K562 (cell line): ENCODE measurements around the gene CTPS1.

ENCODE experiments used
- CEBPB ChIP-seq: fragments of 450-650 bp; IDR thresholded peaks from 2 replicates; pipeline ENCODE4 v1.6.1; 2016; ENCODE audit warnings: missing genetic modification characterization, missing compliant biosample characterization
- CHD2 ChIP-seq: IDR thresholded peaks from 2 replicates; pipeline ENCODE4 v1.6.1; 2011; ENCODE audit warnings: low read depth, low read length
- CTCF ChIP-seq, 3 experiments: IDR thresholded peaks in 2 of 3; conservative IDR thresholded peaks in 1 of 3; 2 replicates each; pipeline ENCODE4 v1.5.1; 2011 to 2012; ENCODE audit warnings: low read length in 3 of 3, mild to moderate bottlenecking in 3 of 3, control low read depth in 2 of 3, improper control_type of control experiment in 1 of 3, inconsistent platforms in 1 of 3, low read depth in 1 of 3, mixed read lengths in 1 of 3, moderate library complexity in 1 of 3; ENCODE audit not compliant: insufficient read depth in 2 of 3
- ELK3 ChIP-seq: fragments of 450-650 bp; formaldehyde crosslinking; IDR thresholded peaks from 2 replicates; pipeline ENCODE4 v1.4.0; 2020; ENCODE audit warnings: mild to moderate bottlenecking
- FOSL1 ChIP-seq: fragments of 200-800 bp; sonication (Bioruptor generic); conservative IDR thresholded peaks from 2 replicates; pipeline ENCODE4 v1.6.1; 2016; ENCODE audit warnings: missing genetic modification characterization, missing compliant biosample characterization
- KDM1A ChIP-seq, 2 experiments: fragments of 450-650 bp; IDR thresholded peaks; 2 replicates each; pipeline ENCODE4 v1.6.1; 2016; ENCODE audit warnings: mild to moderate bottlenecking in 2 of 2
- MYC ChIP-seq, 2 experiments: fragments of 250-450 bp in 1 of 2; sonication (Bioruptor Pico) in 1 of 2; IDR thresholded peaks; 2 replicates each; pipeline versions ENCODE4 v1.5.1 to v1.6.1; 2012 to 2021; ENCODE audit warnings: low read depth in 2 of 2, borderline replicate concordance in 1 of 2, improper control_type of control experiment in 1 of 2, low read length in 1 of 2, mild to moderate bottlenecking in 1 of 2, moderate library complexity in 1 of 2
- RBM25 ChIP-seq: fragments of 200-400 bp; formaldehyde crosslinking; IDR thresholded peaks from 2 replicates; pipeline ENCODE4 v1.6.1; 2018; ENCODE audit warnings: low read length, low read depth, moderate library complexity; ENCODE audit not compliant: severe bottlenecking
- TAF1 ChIP-seq: IDR thresholded peaks from 2 replicates; pipeline ENCODE4 v1.6.1; 2011; ENCODE audit warnings: mild to moderate bottlenecking, low read length, moderate library complexity; ENCODE audit not compliant: insufficient read depth, control insufficient read depth, severe bottlenecking; ENCODE audit errors: extremely low read depth
- TCF7L2 ChIP-seq: fragments of 150-350 bp; IDR thresholded peaks from 2 replicates; pipeline ENCODE4 v1.6.1; 2016; ENCODE audit warnings: low read depth, mild to moderate bottlenecking, low read length, moderate library complexity
- ZFX ChIP-seq: sonication (generic); formaldehyde crosslinking; IDR thresholded peaks from 2 replicates; pipeline ENCODE4 v1.8.0; 2022; ENCODE audit warnings: mild to moderate bottlenecking, missing genetic modification reagents, moderate library complexity
- TF ChIP-seq, protein P1 (sequence below), 2 experiments: IDR thresholded peaks in 1 of 2; conservative IDR thresholded peaks in 1 of 2; 2 replicates each; pipeline ENCODE4 v1.6.1; 2016; ENCODE audit warnings: low read depth in 2 of 2, mild to moderate bottlenecking in 1 of 2, missing compliant biosample characterization in 1 of 2, missing genetic modification characterization in 1 of 2, moderate library complexity in 1 of 2
- TF ChIP-seq, protein P2 (sequence below): fragments of 450-650 bp; IDR thresholded peaks from 2 replicates; pipeline ENCODE4 v1.6.1; 2017; ENCODE audit warnings: mild to moderate bottlenecking, moderate library complexity

- TF ChIP-seq TCF7L2, result no peak
- no peak for TF ChIP-seq FOSL1 (tag)
- no peak for TF ChIP-seq KDM1A (IDR thresholded peaks at IDR 0.05)
- no peak for TF ChIP-seq CTCF (IDR thresholded peaks at IDR 0.05 in 2 of 3, conservative IDR thresholded peaks at IDR 0.05 in 1 of 3; ENCODE audit: insufficient read depth in 2 of 3, low read depth in 1 of 3, low read length in 3 of 3)
- TF ChIP-seq MYC (IDR thresholded peaks at IDR 0.05; ENCODE audit: low read depth, low read length), result no peak
- no peak for TF ChIP-seq MYC (CRISPR knock-in tag; IDR thresholded peaks at IDR 0.05; ENCODE audit: borderline replicate concordance, low read depth)
- no peak for TF ChIP-seq CHD2
- no peak for TF ChIP-seq RBM25
- TF ChIP-seq, protein P1, sequence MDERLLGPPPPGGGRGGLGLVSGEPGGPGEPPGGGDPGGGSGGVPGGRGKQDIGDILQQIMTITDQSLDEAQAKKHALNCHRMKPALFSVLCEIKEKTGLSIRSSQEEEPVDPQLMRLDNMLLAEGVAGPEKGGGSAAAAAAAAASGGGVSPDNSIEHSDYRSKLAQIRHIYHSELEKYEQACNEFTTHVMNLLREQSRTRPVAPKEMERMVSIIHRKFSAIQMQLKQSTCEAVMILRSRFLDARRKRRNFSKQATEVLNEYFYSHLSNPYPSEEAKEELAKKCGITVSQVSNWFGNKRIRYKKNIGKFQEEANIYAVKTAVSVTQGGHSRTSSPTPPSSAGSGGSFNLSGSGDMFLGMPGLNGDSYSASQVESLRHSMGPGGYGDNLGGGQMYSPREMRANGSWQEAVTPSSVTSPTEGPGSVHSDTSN (CRISPR knock-in tag; IDR thresholded peaks at IDR 0.05; ENCODE audit: low read depth), result no peak
- TF ChIP-seq, protein P1 (tag; conservative IDR thresholded peaks at IDR 0.05; ENCODE audit: low read depth), result no peak
- no peak for TF ChIP-seq TAF1
- TF ChIP-seq CEBPB, result no peak
- TF ChIP-seq ELK3, result no peak
- no peak for TF ChIP-seq ZFX
- TF ChIP-seq, protein P2, sequence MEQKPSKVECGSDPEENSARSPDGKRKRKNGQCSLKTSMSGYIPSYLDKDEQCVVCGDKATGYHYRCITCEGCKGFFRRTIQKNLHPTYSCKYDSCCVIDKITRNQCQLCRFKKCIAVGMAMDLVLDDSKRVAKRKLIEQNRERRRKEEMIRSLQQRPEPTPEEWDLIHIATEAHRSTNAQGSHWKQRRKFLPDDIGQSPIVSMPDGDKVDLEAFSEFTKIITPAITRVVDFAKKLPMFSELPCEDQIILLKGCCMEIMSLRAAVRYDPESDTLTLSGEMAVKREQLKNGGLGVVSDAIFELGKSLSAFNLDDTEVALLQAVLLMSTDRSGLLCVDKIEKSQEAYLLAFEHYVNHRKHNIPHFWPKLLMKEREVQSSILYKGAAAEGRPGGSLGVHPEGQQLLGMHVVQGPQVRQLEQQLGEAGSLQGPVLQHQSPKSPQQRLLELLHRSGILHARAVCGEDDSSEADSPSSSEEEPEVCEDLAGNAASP, result no peak
Observed at GRCh38 chr1:40936931-40937339, 42.6 kb upstream of the CTPS1 start.
